Ecto neural progenitor cell (in vitro differentiated cells): Measurements from ENCODE around the gene PHF19.

Experiments
- DNase-seq: peaks from one replicate; pipeline ENCODE4 v3.0.0-alpha.2; 2018; ENCODE audit warnings: low spot score

PHF19 gene

GRCh38 chr9:120913647-120914264, 36.8 kb upstream of the PHF19 start:
- DNase-seq, result no peak

DNA sequence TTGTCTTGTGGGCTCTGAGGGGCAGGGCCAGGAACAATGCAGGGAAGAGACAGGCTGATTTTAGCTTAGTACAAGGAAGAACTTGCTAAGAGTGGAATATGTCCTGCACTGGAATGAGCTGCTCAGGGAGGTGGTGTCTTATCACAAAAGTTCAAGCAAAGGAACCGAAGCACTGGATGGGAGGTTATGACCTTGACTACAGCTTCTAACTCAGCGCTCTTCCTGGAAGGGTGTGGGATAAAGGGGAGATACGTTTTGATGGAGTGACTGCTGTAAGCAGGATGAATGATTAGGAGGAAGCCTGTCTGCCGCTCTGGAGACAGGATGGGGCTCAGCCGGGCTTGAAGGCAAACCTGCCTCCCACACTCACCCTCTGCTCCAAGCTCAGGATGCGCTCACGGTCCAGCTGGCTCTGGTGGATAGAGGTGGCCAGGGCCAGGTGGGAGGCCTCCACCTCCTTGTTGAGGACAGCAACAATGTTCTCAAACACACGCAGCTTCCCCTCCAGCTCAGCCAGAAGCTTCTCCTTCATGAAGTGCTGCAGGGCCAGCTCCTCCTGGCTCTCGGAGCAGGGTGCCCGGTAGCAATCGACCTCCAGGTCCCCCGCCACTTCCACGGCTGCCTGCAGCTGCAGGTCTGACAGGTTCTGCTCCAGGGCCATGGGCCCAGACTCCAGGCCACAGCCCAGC, 36.1 kb upstream of the PHF19 start:
- no peak for DNase-seq

DNA sequence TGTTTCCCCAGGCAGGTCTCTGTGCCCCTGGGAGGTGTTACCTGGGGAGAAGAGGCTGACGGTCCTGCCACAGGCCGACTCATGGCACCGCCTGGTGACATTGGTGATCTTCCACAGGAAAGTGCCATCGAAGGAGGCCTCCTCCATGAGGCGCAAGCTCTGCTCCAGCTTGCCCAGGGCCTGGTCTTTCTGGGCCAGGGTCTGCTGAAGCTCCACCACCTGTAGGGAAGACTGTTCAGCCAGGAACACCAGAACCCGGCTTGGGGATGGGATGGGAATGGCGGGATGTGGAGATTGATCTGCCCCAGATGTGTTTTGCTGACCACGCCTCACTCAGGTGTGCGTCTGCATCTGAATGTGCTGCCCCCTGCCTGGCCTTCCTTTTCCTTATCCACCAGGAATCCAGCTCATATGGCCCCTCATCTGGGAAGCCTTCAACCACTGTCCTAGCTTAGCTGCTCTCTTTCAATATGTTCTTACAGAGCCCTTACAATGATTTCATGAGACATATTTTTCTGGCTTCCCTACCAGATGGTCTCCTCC, 34.4 kb upstream of the PHF19 start:
- DNase-seq, result no peak

- no peak for DNase-seq
Measured at GRCh38 chr9:120910643-120911042, 33.7 kb upstream of the PHF19 start.

- DNase-seq, result no peak
Measured at GRCh38 chr9:120909904-120910303, 32.9 kb upstream of the PHF19 start.

- DNase-seq, result no peak
Measured at GRCh38 chr9:120905315-120906164, 28.6 kb upstream of the PHF19 start.

DNA sequence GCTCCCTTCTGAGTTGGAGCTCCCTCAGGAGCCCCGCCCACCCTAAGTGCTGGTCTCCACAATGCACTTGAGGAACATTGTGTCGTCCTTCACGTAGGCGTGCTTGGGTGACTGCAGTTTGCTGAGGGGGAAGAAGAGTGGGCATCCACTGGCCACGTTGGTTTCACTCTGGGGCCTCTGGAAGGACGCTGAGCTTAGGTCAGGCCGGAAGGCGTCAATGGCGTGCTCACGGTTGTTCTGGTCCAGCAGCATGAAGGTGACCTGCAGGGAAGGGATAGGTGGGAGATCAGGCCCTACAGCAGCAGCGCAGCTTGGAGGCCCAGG, 28.0 kb upstream of the PHF19 start:
- DNase-seq, result no peak

- DNase-seq, result no peak
Measured at GRCh38 chr9:120904061-120904977, 27.3 kb upstream of the PHF19 start.

DNA sequence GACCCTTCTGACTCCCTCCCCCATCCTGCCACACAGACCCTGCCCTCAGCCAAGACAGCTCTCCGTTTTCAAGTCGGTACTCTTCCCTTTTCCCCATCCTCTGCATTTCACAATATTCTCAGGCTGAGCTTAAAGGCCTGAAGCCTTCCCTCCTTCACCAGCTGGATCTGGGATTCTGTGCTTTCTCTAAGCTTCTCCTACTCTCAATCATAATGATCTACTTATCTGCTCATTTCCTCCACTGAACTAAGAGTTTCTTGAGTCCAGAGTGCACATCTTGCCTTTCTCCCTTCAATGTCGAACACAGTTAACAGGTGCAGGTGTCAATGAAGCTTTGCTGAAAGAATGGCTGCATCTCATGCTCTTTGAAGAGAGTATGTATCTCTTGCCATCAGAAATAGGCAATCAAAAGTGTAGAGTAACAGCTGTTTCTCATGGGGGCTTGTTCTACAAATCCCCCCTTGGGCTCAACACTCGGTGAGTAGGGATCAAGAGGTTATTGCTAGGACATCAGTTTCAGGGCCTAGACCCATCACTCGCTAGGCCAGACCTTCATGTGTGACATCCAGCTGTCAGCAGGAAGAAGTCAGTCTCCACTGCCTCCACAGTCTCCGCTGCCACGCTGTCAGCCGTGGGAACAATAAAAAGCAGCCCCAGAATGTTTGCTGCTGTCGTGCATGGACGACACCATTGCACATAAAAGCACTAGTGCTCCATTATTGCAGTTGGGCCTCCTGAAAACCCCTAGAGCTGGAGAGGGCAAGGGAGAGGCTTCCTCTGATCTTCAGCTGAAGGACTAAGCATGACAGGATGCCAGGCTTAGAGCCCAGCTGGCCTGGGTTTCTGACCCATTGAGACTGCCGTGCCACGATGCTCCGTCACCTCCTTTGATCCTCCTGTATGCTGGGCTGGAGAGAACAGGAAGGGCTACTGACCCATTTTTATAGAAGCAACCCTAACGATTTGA, 25.9 kb upstream of the PHF19 start:
- no peak for DNase-seq

GRCh38 chr9:120901755-120902568, 25.0 kb upstream of the PHF19 start:
- DNase-seq, result no peak

GRCh38 chr9:120900824-120901223, 23.8 kb upstream of the PHF19 start:
- no peak for DNase-seq

GRCh38 chr9:120899490-120900068, 22.6 kb upstream of the PHF19 start:
- no peak for DNase-seq

GRCh38 chr9:120898396-120898795, 21.4 kb upstream of the PHF19 start:
- DNase-seq, result no peak

GRCh38 chr9:120895951-120896350, 19.0 kb upstream of the PHF19 start:
- DNase-seq, result no peak

DNA sequence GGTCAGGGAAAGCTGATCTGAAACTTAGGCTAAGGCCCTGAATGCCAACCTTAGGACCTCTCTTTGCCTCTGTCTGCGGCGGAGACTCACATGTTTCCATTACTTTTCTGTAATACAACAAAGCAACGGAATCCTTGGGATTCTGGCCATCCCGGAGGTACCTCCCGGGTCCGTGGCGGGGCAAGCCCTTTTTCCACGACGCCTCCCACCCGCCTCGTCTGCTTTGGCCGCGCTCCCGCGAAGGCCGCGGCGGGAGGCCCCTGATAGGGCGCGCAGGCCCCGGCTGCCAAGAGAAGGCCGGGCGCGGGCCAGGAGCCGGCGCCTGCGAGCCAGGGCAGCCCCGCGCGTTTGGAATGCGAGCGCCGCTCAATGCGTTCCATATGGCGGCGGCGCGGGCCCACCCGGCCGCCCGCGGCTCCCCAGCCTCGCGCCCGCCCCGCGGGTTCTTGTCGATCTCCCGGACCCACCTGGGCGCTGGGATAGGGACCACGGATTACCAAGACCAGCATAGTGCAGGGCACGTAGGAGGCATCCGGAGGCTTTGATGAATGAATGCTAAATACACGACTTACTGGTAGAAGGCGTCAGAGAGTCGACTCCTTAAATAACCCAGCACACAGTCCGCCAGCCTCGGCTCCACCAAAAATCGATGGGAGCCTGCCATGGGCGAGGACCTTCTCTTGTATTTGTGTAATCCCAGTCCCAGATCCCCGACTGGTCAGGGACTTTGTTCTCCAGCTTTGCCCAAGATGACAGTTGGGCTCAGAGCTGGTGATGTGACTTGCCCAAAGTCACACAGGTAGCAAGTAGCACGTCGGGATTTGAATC, 17.5 kb upstream of the PHF19 start:
- DNase-seq, result peak; percentile 66

DNA sequence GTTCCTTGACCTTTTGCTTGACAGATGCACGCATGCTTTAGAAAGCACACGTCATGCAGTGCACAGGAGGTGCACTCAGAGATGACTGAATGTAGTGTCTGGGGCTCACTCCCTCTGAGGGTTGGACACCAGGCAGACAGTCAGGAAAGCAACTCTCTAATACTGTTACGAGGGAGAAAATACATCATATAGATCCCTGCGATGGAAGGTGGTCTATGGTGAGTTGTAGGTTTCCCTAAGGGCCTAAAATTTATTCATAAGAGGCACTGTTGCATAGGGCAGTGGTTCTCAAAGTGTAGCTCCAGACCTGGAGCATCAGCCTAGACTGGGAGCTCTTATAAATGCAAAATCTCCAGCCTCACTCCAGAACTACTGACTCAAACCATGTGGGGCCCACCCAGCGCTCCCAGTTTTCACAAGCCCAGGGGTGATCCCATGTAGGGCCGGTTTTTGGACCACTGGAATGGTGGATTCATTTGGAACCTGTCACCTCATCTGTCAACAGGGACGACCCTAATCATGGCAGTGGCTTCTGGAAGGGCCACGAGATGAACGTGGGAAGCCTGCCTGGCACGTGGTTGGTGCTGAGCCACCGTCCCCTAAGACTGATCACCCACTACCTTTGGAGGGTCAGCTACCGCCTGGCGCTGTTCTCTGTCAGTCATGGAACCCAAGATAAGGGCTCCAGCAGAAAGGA, 16.8 kb upstream of the PHF19 start:
- no peak for DNase-seq

DNA sequence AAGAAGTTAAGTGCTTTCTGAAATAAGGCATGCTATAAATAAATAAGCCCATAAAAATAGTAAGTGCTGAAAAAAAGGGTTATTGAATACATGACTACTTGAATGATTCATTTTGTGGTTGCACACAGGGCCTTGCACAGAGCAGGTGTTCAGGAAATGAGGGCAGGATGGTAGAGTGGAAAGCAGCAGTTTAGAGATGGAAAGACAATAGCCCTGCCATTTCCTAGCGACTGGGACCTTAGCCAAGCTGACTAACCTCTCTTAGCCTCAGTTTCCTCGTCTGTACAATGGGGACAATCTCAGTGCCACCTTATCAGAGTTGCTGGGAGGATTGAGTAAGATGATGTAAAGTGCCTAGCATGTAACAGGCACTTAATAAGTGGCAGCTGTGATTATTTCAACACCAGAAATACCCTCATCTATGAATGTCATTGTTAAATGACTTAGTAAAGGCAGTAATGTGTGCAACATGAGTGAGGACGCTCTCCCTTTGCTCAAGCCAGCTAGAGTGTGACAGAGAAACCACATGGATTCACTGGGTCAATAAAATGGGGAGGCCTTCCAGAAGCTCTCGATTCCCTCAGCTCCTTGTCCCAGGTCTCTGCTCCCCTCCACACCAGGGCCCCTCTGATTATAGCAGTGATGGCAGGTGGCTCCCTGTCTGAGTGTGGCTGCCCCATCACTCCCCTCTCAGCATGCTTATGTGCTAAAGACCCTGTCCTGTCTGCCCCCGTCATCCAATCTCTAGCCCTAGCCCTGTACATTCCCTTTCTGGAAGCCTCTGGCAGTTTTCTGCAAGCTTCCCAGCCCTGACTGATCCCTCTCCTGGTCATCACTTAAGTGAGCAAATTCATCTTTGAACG, 16.0 kb upstream of the PHF19 start:
- DNase-seq, result no peak
